ENCODE results near the gene CUX1. TPM values are rescaled to one million over a fixed set of nuclear protein-coding genes. Genes with fewer than 3 reads are reported as not detected.

CUX1 gene
- total RNA-seq, 1 experiment from 2014 or later, result 39.6 TPM

Small RNAs within 50 kb of the gene (microRNA-seq; reads per million reads assigned to microRNA genes)
- not detected for gene MIR4285 (ENCODE audit: unreplicated experiment)

Other genes with a start within 250 kb of the CUX1 start
- 0.69 TPM in 1 of 2 replicates, not detected in the other for gene MYL10, start 188.3 kb upstream of the CUX1 start, total RNA-seq (2014; rRNA removed)